Activated CD8-positive, alpha-beta memory T cell treated with anti-CD3 and anti-CD28 coated beads, Interleukin-2, amount 10 ng/mL, durations not matched to agents 7 days and 5 days (primary cell): ENCODE data around the gene MNT. TPM values are rescaled to one million over a fixed set of nuclear protein-coding genes. Genes with fewer than 3 reads are reported as not detected.
A peak's percentile ranks its signal among the peaks of the same experiment; 100 is the strongest.

Experiments used
- ATAC-seq: fragments of 150-1000 bp; cut with Tn5 transposase; one replicate; pipeline ENCODE4 v1.10.0; 2021; ENCODE audit warnings: moderate library complexity
- CTCF ChIA-PET: fragments of 350-600 bp; sonication (Branson Sonifier 250); formaldehyde crosslinking; loops from one replicate; lab custom pipeline; 2021; ENCODE audit warnings: antibody characterized with exemption; lab: Charles Lee
- DNase-seq: peaks from one replicate; pipeline ENCODE4 v3.0.0-alpha.2; 2020
- H3K27ac Mint-ChIP-seq: one replicate; pipeline ENCODE4 v1.8.0; 2021; ENCODE audit warnings: mild to moderate bottlenecking, mixed read lengths
- H3K27me3 Mint-ChIP-seq: one replicate; pipeline ENCODE4 v1.8.0; 2021; ENCODE audit warnings: mixed read lengths
- H3K36me3 Mint-ChIP-seq: one replicate; pipeline ENCODE4 v1.8.0; 2021; ENCODE audit warnings: mild to moderate bottlenecking, mixed read lengths
- H3K4me1 Mint-ChIP-seq: one replicate; pipeline ENCODE4 v1.8.0; 2021; ENCODE audit warnings: mixed read lengths
- H3K4me3 Mint-ChIP-seq: one replicate; pipeline ENCODE4 v1.8.0; 2021; ENCODE audit warnings: mild to moderate bottlenecking, moderate library complexity, mixed read lengths
- H3K9me3 Mint-ChIP-seq: one replicate; pipeline ENCODE4 v1.8.0; 2022; ENCODE audit warnings: low read depth, mixed read lengths
- total RNA-seq, 2 experiments: library from RNA; stranded (reverse); gene quantifications; one replicate each; pipeline ENCODE4 v1.2.3, GENCODE V29; 2021

The MNT gene
- total RNA-seq, 2 experiments from 2014 or later: 26.0 to 31.9 TPM

DNA sequence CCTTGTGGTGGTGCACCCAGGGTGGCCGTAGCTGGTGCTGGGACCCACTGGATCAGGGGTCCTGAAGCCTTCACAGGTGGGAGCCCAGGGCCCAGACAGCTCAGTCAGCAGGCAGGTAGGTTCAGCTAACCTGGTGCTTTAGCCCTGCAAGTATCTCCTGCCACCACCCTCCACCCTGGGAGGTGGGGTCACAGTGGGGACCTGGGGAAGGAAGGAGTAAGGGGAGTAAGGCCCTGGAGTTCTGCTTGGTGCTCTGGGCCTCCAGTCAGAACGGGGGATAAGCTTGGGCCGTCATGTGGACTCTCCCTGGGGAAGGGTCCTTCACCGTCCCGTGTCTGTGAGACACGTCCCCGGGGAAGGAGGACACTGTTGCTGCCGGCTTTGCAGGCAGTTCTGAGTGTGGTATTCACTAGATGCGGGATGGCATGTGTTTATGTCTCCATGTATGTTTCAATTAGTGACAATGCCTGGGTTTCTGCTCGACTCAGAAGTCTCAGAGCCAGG, 42.9 kb downstream of the MNT start:
- Mint-ChIP-seq H3K9me3 (no peaks in the 10 kb centered on the region), H3K4me1 (peaks cover 14% of the 10 kb centered on the region), H3K36me3 (peaks cover 2% of the 10 kb centered on the region), H3K27me3 (no peaks in the 10 kb centered on the region), H3K4me3 (no peak overlapping the region), H3K27ac (no peak overlapping the region)
- DNase-seq: no peak
- CTCF ChIA-PET: interaction anchor here (1.4 kb wide), 1 partner anchor 58 kb away, joined by 5 read pairs; no protein-coding TSS in a partner anchor
- no peak for ATAC-seq

DNA sequence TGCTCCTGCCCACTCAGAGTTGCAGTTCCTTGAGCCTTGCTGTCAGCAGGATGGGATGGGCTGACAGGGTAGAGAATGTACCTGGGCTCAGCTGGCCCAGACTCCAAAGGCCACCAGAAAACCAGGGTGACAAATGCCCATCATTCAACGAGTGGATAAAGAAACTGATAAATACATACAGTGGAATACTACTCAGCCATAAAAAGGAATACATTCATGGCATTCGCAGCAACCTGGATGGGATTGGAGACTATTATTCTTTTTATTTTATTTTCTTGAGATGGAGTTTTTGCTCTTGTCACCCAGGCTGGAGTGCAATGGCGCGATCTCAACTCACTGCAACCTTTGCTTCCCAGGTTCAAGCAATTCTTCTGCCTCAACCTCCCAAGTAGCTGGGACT, 43.6 kb downstream of the MNT start:
- DNase-seq (no peak), ATAC-seq (no peak)
- Mint-ChIP-seq H3K4me3 (no peak overlapping the region), H3K27me3 (no peaks in the 10 kb centered on the region), H3K36me3 (no peaks in the 10 kb centered on the region), H3K4me1 (peaks cover 15% of the 10 kb centered on the region), H3K9me3 (no peaks in the 10 kb centered on the region), H3K27ac (no peak overlapping the region)
- CTCF ChIA-PET: no interaction called here

DNA sequence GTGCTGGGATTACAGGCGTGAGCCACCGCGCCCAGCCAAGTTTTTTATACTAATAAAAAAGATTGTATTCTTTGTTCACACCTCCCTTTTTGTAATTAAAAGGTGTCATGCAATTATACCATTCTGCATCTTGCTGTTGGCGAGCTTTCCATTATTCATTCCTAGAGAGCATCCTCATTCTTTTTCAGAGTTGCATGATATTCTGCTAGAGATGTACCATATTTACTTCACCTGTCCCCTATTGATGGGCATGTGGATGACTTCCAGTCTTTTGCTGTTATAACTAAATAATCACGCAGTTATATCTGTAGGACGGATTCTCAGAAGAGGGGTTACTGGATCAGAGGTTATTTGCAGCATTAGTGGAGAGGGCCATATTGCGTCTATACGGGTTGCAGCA, 46.5 kb downstream of the MNT start:
- Mint-ChIP-seq H3K4me3 (peak overlapping the region; percentile 14), H3K36me3 (peaks cover 2% of the 10 kb centered on the region), H3K27me3 (no peaks in the 10 kb centered on the region), H3K27ac (peak overlapping the region; percentile 85), H3K4me1 (peaks cover 15% of the 10 kb centered on the region), H3K9me3 (no peaks in the 10 kb centered on the region)
- ATAC-seq: no peak
- DNase-seq: no peak
- CTCF ChIA-PET: interaction anchor here (0.7 to 4.8 kb wide), 10 partner anchors 16 to 329 kb away, joined by 3 to 64 read pairs (median 9); partner anchors contain the start of genes HIC1, RTN4RL1, SGSM2 and TSR1

DNA sequence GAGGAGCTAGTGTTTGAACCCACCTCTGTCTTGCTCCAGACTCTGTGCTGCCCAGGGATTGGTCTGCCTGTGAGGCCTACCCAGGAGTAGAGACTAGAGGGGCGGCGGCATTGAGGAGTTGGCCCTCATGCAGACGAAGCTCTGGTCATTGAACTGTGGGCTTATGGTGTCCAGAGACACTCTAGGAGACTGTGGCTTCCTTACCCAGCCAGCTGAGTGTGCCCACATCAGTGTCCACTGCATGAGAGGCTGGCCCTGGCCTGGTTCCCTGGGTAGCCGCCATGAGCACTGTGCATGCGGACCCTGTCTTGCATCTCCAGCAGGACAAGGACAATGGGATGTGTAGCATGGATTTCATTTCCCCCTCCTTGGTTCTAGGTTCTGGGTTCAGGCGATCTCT, 49.6 kb downstream of the MNT start:
- Mint-ChIP-seq H3K9me3 (no peaks in the 10 kb centered on the region), H3K36me3 (peaks cover 2% of the 10 kb centered on the region), H3K4me3 (no peak overlapping the region), H3K27me3 (no peaks in the 10 kb centered on the region), H3K27ac (no peak overlapping the region), H3K4me1 (peaks cover 15% of the 10 kb centered on the region)
- CTCF ChIA-PET: interaction anchor here (4.8 kb wide), 1 partner anchor 13 kb away, joined by 64 read pairs; the partner anchor contains the start of genes SGSM2 and TSR1
- ATAC-seq (no peak), DNase-seq (no peak)

DNA sequence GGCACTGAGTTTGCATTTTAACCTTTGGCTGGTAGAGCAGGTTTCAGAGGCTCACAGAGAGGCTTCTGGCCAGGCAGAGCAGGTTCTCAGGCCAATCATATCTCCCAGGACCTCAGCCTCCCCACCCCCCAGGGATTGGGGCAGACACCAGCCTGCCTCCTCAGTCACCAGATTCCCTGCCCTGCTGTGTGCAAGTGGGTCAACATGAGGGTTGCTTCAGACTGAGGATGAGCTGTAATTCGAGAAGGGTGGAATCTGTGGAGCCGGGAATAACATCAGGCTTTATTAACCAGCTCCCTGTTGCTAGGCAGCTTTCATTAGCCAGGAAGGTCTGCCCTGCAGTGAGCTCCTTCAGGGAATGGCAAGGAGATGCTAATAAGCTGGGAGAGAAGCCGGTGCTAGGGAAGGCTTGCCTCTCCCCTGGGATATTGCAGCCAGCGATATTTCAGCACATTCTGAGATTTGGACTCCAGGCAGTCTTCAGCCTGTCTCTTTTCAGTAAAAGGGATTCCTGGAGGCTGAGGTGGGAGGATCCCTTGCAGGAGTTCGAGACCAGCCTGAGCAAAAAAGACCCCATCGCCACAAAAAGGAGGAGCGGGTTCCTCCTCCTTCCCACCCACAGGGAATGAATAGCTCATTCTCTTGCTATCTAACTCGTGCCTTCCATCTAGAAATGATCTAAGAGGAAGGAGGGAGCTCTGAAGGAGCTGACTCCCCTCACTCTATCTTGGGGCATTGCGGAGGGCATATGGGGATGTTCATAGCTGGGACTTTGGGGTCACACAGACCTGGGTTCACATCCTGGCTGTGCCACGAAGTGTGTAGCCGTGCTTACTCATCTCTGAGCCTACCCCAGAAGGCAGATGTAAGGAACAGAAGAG, 52.8 kb downstream of the MNT start:
- H3K36me3 Mint-ChIP-seq: peaks cover 5% of the 10 kb centered on the region
- H3K4me3 Mint-ChIP-seq: no peak overlapping the region
- CTCF ChIA-PET: interaction anchor here (0.8 to 2.2 kb wide), 3 partner anchors 8 to 68 kb away, joined by 3 to 6 read pairs (median 4); no protein-coding TSS in a partner anchor
- DNase-seq: no peak
- H3K9me3 Mint-ChIP-seq: no peaks in the 10 kb centered on the region
- H3K27me3 Mint-ChIP-seq: no peaks in the 10 kb centered on the region
- H3K27ac Mint-ChIP-seq: no peak overlapping the region
- ATAC-seq: no peak
- peaks cover 8% of the 10 kb centered on the region for H3K4me1 Mint-ChIP-seq

DNA sequence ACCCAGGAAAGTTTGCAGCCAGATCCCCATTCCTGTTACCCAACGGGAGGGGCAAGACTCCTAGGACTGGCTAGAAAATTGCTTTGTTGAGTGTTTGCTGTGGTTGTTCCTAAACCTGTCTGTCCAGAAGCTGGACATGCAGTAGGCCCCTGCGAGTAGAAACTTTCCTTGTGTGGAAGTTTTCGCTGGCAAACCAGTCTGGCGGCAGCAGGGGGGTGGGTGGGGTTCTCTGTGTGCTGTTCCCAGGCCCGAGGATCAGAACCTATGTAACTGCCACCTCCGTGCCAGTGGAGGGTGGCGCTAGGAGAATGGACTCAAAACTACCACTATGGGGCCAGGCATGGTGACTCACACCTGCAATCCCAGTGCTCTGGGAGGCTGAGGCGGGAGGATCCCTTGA, 54.4 kb downstream of the MNT start:
- Mint-ChIP-seq H3K36me3 (peaks cover 8% of the 10 kb centered on the region), H3K27me3 (no peaks in the 10 kb centered on the region), H3K4me1 (peaks cover 11% of the 10 kb centered on the region), H3K9me3 (no peaks in the 10 kb centered on the region), H3K27ac (no peak overlapping the region), H3K4me3 (no peak overlapping the region)
- no peak for DNase-seq
- no peak for ATAC-seq
- CTCF ChIA-PET: interaction anchor here (2.2 kb wide), 1 partner anchor 10 kb away, joined by 12 read pairs; the partner anchor contains the start of genes SGSM2 and TSR1

DNA sequence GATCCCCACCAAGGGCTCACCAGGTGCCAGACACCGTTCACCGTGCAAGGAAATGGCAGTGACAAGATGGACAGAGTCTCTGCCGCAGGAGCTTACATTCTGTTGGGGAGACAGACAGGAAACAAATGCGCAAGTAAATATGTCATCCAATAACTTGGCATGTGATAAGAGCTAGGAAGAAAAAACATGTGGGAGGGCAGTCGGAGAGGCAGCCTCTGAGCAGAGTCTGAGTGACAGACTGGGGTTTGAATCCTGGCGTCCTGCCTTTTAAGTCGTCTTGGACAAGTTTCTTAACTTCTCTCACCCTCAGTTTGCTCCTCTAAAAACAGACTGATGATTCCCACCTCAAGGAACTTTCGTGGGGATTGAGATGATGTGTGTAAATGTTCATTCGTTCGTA, 56.3 kb downstream of the MNT start:
- ATAC-seq (no peak), DNase-seq (no peak)
- Mint-ChIP-seq H3K4me1 (peaks cover 14% of the 10 kb centered on the region), H3K4me3 (no peak overlapping the region), H3K27ac (no peak overlapping the region), H3K27me3 (no peaks in the 10 kb centered on the region), H3K36me3 (peaks cover 8% of the 10 kb centered on the region), H3K9me3 (no peaks in the 10 kb centered on the region)
- CTCF ChIA-PET: no interaction called here

DNA sequence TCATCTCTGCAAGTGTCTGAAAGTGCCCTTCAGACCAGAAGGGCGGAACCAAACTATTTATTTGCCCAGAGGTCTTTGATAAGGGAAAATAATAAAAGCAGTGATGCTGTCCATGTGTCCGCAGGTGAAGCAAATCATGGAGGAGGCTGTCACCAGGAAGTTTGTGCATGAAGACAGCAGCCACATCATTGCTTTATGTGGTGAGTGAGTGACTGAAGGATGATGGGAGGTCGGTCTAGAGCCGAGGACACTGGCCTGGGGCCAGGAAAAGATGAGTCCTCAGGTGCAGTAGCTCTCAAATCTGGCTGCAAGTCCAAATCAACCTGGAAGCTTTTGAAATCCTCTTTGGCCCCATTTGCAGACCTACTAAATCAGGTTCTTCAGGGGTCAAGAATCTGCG, 57.4 kb downstream of the MNT start:
- no peaks in the 10 kb centered on the region for H3K9me3 Mint-ChIP-seq
- H3K4me3 Mint-ChIP-seq: no peak overlapping the region
- ATAC-seq: peak; percentile 42
- CTCF ChIA-PET: no interaction called here
- H3K27ac Mint-ChIP-seq: no peak overlapping the region
- H3K4me1 Mint-ChIP-seq: peaks cover 15% of the 10 kb centered on the region
- DNase-seq: peak; percentile 58
- peaks cover 6% of the 10 kb centered on the region for H3K36me3 Mint-ChIP-seq
- H3K27me3 Mint-ChIP-seq: no peaks in the 10 kb centered on the region

DNA sequence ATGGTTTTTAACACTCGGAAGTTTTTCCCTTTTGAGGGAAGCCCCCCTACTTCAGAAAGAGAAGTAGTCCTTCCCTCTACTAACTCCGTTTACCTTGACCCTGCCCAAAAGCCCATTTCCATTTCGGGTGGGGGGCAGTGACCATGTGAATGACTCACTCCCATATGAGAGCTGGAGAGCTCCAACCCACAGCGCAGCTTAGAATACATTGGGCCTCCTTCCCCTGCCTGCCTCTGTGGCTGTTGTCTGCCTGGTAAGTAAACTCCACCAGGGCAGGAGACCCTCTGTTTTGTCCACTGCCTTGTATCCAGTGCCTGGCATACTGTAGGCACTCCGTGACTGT, 62.6 kb downstream of the MNT start:
- H3K4me3 Mint-ChIP-seq: peak overlapping the region; percentile 100
- ATAC-seq: no peak
- no peaks in the 10 kb centered on the region for H3K27me3 Mint-ChIP-seq
- CTCF ChIA-PET: interaction anchor here (1.1 to 7.3 kb wide), 5 partner anchors 14 to 283 kb away, joined by 4 to 64 read pairs (median 6); partner anchors contain the start of gene HIC1
- DNase-seq: no peak
- peak overlapping the region; percentile 71 for H3K27ac Mint-ChIP-seq
- H3K36me3 Mint-ChIP-seq: peaks cover 10% of the 10 kb centered on the region
- H3K4me1 Mint-ChIP-seq: peaks cover 28% of the 10 kb centered on the region
- no peaks in the 10 kb centered on the region for H3K9me3 Mint-ChIP-seq

DNA sequence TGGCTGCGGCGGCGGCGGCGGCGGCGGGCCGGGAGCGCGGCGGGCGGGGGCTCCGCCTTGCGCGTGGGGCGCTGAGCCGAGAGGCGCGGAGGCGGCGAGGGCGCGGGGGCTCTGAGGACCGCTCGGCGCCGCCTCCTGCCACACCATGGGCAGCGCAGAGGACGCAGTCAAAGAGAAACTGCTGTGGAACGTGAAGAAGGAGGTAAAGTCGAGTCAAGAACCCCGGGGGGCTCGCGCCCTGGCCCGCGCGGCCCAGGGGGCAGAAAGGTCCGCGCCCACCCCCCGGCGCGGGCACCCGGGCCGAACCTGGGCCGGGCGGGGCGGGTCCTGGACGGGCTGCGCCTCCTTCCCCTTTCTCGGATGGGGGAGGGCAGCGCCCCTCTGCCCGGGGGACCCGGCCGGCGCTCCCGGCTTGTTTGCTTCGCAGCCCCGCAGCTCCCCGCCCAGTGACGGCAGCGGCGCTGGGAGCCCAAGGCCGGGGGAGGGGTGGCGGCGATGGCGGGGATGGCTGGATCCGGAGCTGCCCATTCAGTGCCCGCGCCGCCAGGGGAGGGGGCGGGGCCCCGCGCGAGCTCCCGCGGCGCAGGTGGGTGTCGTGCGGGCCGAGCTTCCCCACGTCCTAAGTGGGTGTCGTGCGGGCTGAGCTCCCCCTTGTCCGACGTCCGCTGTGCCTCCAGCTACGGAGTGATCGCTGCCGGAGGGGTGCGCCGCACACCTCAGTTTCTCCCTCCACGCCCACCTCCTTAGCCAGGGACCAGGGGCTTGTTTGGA, 63.1 kb downstream of the MNT start:
- peaks cover 24% of the 10 kb centered on the region for H3K4me1 Mint-ChIP-seq
- CTCF ChIA-PET: interaction anchor here (1.1 to 7.3 kb wide), 7 partner anchors 8 to 283 kb away, joined by 3 to 64 read pairs (median 6); partner anchors contain the start of gene HIC1
- DNase-seq (peak; percentile 69), ATAC-seq (peak; percentile 46)
- H3K9me3 Mint-ChIP-seq: no peaks in the 10 kb centered on the region
- H3K27ac Mint-ChIP-seq: peak overlapping the region; percentile 71
- H3K4me3 Mint-ChIP-seq: peak overlapping the region; percentile 100
- no peaks in the 10 kb centered on the region for H3K27me3 Mint-ChIP-seq
- H3K36me3 Mint-ChIP-seq: peaks cover 10% of the 10 kb centered on the region

DNA sequence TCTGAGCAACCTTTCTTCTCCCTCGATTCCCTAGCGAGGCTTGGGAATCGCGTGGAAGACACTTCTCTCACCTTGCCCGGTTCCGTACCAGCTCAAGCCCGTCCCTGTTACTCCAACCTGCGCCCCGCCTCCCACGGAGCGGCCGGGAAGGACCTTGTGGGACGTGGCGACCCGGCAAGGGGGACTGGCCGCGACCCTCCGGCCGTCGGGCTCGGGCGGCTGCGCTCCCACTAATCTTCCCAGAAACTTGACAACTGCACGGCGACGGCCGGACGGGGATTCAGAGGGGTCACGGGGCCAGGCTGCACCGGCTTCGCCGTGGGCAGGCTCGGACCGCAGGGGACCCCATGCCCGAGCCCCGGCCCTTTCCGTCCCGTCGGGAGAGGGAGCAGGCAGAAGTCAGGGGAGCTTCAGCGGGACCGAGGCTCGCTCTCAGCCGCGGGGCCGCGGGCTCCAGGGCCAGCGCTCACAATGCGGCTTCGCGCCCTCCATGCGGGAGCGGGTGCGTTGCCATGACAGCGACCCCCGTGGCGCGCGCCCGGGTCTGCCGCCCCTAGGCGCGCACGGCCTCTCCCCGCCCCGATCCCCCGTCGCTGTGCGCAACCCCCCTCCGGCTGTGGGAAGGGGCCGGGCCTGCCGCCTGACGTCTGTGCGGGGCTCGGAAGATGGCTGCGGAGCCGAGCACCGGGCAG, 63.9 kb downstream of the MNT start, which contains the start of gene SGSM2:
TSS of gene SGSM2 (plus strand) at position 650 of the 692 bp plus-strand sequence. CDS start 188 bp downstream, outside the sequence.
- Mint-ChIP-seq H3K36me3 (peaks cover 10% of the 10 kb centered on the region), H3K27ac (peak within 1 kb of the TSS; percentile 93), H3K4me1 (peaks cover 24% of the 10 kb centered on the region), H3K9me3 (no peaks in the 10 kb centered on the region), H3K4me3 (peak within 1 kb of the TSS; percentile 100), H3K27me3 (no peaks in the 10 kb centered on the region)
- ATAC-seq (peak; percentile 59), DNase-seq (peak; percentile 79)
- CTCF ChIA-PET: interaction anchor here (1.0 to 7.3 kb wide), 17 partner anchors 9 to 284 kb away, joined by 3 to 64 read pairs (median 6); partner anchors contain the start of genes HIC1, SMG6 and SRR

DNA sequence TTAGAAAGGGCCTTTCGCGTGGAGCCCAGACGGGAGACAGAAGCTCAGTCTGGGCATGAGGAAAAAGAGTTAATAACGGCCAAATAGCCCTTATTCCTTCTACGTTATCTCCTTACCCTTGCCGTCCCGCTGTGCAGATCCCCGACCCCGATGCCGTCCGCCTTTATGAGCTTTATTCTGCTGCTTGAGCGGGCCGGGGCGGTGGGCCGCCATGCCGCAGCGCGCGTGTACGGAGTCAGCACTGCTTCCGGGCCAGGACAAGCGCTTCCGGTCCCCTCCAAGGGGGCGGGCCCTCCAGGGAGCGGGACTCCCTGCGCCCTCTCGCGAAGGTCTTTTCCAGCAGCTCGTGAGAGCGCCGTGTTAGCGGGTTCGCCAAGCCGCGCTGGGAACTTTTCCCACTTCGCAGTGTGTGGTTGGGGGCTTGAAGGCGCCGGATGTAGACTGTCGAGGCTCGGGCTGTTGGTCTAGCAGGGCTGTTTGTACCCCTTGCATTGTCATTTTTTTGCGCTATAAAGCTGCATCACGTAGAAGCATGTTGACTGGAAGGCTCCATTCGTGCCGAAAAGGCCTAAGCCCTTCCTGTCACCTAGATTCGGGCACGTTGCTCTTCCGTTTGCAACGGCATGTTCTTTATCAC, 64.5 kb downstream of the MNT start, which contains the start of gene TSR1:
TSS of gene TSR1 (minus strand) at position 243 of the 637 bp plus-strand sequence. CDS start at position 213, 30 bp downstream.
- Mint-ChIP-seq H3K27me3 (no peaks in the 10 kb centered on the region), H3K4me3 (peak within 1 kb of the TSS; percentile 100), H3K27ac (peak within 1 kb of the TSS; percentile 93), H3K36me3 (peaks cover 7% of the 10 kb centered on the region), H3K4me1 (peaks cover 21% of the 10 kb centered on the region), H3K9me3 (no peaks in the 10 kb centered on the region)
- CTCF ChIA-PET: interaction anchor here (0.9 to 7.3 kb wide), 21 partner anchors 10 to 284 kb away, joined by 3 to 64 read pairs (median 5); partner anchors contain the start of genes HIC1, SMG6 and SRR
- peak; percentile 91 for ATAC-seq
- DNase-seq: peak; percentile 94
